Keratinocyte (primary cell): Measurements from ENCODE around the gene TGFBI. TPM values are rescaled to one million over a fixed set of nuclear protein-coding genes. Genes with fewer than 3 reads are reported as not detected.

Source experiments
- DNase-seq: peaks from one replicate; pipeline ENCODE4 v3.0.0-alpha.2; 2011; ENCODE audit warnings: low read depth, missing footprints, low spot score
- FAIRE-seq: peaks from 2 replicates; lab custom pipeline; 2011; peaks lifted over from hg19 to GRCh38; lab: Jason Lieb, UNC
- H2AFZ ChIP-seq: 2 replicates; pipeline ENCODE4 v1.6.0; 2012; ENCODE audit warnings: low read length, control low read depth, inconsistent platforms; ENCODE audit not compliant: control insufficient read depth
- H3K27ac ChIP-seq: 2 replicates; pipeline ENCODE4 v1.5.1; 2011; ENCODE audit warnings: low read length; ENCODE audit not compliant: control insufficient read depth, insufficient read depth
- H3K27me3 ChIP-seq: 3 replicates; pipeline ENCODE4 v1.6.0; 2011; ENCODE audit warnings: low read length; ENCODE audit not compliant: control insufficient read depth, insufficient read depth; ENCODE audit errors: extremely low read depth
- H3K36me3 ChIP-seq, 2 experiments: 2 replicates in 1 of 2; 3 replicates in 1 of 2; pipeline ENCODE4 v1.5.1; 2011; ENCODE audit warnings: low read length in 2 of 2, mild to moderate bottlenecking in 1 of 2; ENCODE audit not compliant: control insufficient read depth in 2 of 2, insufficient read depth in 2 of 2; ENCODE audit errors: extremely low read depth in 1 of 2
- H3K4me1 ChIP-seq: 3 replicates; pipeline ENCODE4 v1.5.1; 2011; ENCODE audit warnings: low read length; ENCODE audit not compliant: control insufficient read depth, insufficient read depth; ENCODE audit errors: extremely low read depth
- H3K4me2 ChIP-seq: 3 replicates; pipeline ENCODE4 v1.6.0; 2011; ENCODE audit warnings: low read depth, low read length; ENCODE audit not compliant: control insufficient read depth, insufficient read depth; ENCODE audit errors: extremely low read depth
- H3K4me3 ChIP-seq, 3 experiments: fragments of 200-600 bp in 1 of 3; sonication (generic) in 1 of 3; 2 replicates in 2 of 3; 3 replicates in 1 of 3; pipeline ENCODE4 v1.5.1; 2011 to 2016; ENCODE audit warnings: low read length in 3 of 3, mild to moderate bottlenecking in 3 of 3, control low read depth in 2 of 3, inconsistent platforms in 1 of 3, low read depth in 1 of 3, mixed read lengths in 1 of 3, mixed run types in 1 of 3, moderate library complexity in 1 of 3; ENCODE audit not compliant: control insufficient read depth in 2 of 3, insufficient read depth in 2 of 3; ENCODE audit errors: extremely low read depth in 1 of 3
- H3K79me2 ChIP-seq: 2 replicates; pipeline ENCODE4 v1.6.0; 2012; ENCODE audit warnings: low read length; ENCODE audit not compliant: control insufficient read depth, insufficient read depth
- H3K9ac ChIP-seq: 3 replicates; pipeline ENCODE4 v1.6.0; 2011; ENCODE audit warnings: low read length; ENCODE audit not compliant: control insufficient read depth, insufficient read depth; ENCODE audit errors: extremely low read depth
- H3K9me1 ChIP-seq: 3 replicates; pipeline ENCODE4 v1.6.0; 2011; ENCODE audit warnings: low read length; ENCODE audit not compliant: control insufficient read depth, insufficient read depth; ENCODE audit errors: extremely low read depth
- H3K9me3 ChIP-seq: 2 replicates; pipeline ENCODE4 v1.5.1; 2012; ENCODE audit warnings: low read depth, low read length; ENCODE audit not compliant: control insufficient read depth
- H4K20me1 ChIP-seq: 3 replicates; pipeline ENCODE4 v1.6.0; 2011; ENCODE audit warnings: low read length; ENCODE audit not compliant: control insufficient read depth, insufficient read depth; ENCODE audit errors: extremely low read depth
- CTCF ChIP-seq, 3 experiments: IDR thresholded peaks in 1 of 3; conservative IDR thresholded peaks in 1 of 3; optimal IDR thresholded peaks in 1 of 3; 2 replicates in 2 of 3; 3 replicates in 1 of 3; pipeline versions ENCODE3 to v1.5.1; 2011; ENCODE audit warnings: low read length in 3 of 3, mild to moderate bottlenecking in 3 of 3, moderate library complexity in 2 of 3, control low read depth in 1 of 3, inconsistent platforms in 1 of 3; ENCODE audit not compliant: insufficient read depth in 2 of 3; ENCODE audit errors: extremely low read depth in 1 of 3
- EZH2 ChIP-seq: IDR thresholded peaks from one replicate; pipeline ENCODE4 v1.6.1; 2012; ENCODE audit warnings: inconsistent platforms, mild to moderate bottlenecking, low read length, moderate library complexity
- dilution Hi-C: fragments of 300-500 bp; cut with MboI; formaldehyde crosslinking; loops from one replicate; pipeline ENCODE4 v1.7.0; 2020; ENCODE audit warnings: low sequenced_read_pairs; ENCODE audit not compliant: extremely low pct_ligation_motif_present
- polyA plus RNA-seq, 5 experiments: library from polyadenylated mRNA; depleted of rRNA in 3 of 5; stranded (reverse) in 3 of 5; stranded (forward) in 1 of 5; unstranded in 1 of 5; fragments of >200 nt; gene quantifications; 1 replicate in 1 of 5; 2 replicates in 3 of 5; 3 replicates in 1 of 5; pipeline versions ENCODE4 v1.2.1 to v1.2.3, GENCODE V29; 2011 to 2012; ENCODE audit warnings: missing spikeins in 2 of 5, low read depth in 1 of 5, low replicate concordance in 1 of 5

TGFBI gene
- polyA plus RNA-seq, 1 donor (not counting 4 experiments of a cell fraction or from before 2014, with no cell fraction given): 270 TPM

GRCh38 chr5:136106351-136107031, 77.7 kb downstream of the TGFBI start:
- Histone ChIP-seq H3K9me1 (no peaks in the 10 kb centered on the region), H3K79me2 (no peaks in the 10 kb centered on the region), H3K9ac (no peak overlapping the region), H3K4me2 (no peak overlapping the region), H3K4me1 (peaks cover 25% of the 10 kb centered on the region), H4K20me1 (no peaks in the 10 kb centered on the region), H3K27me3 (no peaks in the 10 kb centered on the region), H3K4me3 (no peak overlapping the region), H3K9me3 (no peaks in the 10 kb centered on the region), H3K36me3 (no peaks in the 10 kb centered on the region), H3K27ac (no peak overlapping the region), H2AFZ (no peak overlapping the region)
- DNase-seq (no peak), FAIRE-seq (no peak)
- dilution Hi-C loops: no loop called here
- no peak for TF ChIP-seq EZH2
- no peak for TF ChIP-seq CTCF (optimal IDR thresholded peaks at IDR 0.05 in 1 of 3, IDR thresholded peaks at IDR 0.05 in 1 of 3, conservative IDR thresholded peaks at IDR 0.05 in 1 of 3; ENCODE audit: extremely low read depth in 1 of 3, insufficient read depth in 2 of 3, low read length in 3 of 3)

GRCh38 chr5:136108180-136108611, 79.4 kb downstream of the TGFBI start:
- no peaks in the 10 kb centered on the region for H4K20me1 ChIP-seq
- peak overlapping the region; percentile 30 for H3K27ac ChIP-seq
- dilution Hi-C loops: no loop called here
- TF ChIP-seq EZH2 (no peak), CTCF (optimal IDR thresholded peaks at IDR 0.05 in 1 of 3, IDR thresholded peaks at IDR 0.05 in 1 of 3, conservative IDR thresholded peaks at IDR 0.05 in 1 of 3; ENCODE audit: extremely low read depth in 1 of 3, insufficient read depth in 2 of 3, low read length in 3 of 3) (peak in 2 of 3 experiments; percentile 10 to 19)
- no peak overlapping the region for H3K9ac ChIP-seq
- H3K79me2 ChIP-seq: no peaks in the 10 kb centered on the region
- H3K4me1 ChIP-seq: peaks cover 25% of the 10 kb centered on the region
- H2AFZ ChIP-seq: no peak overlapping the region
- no peaks in the 10 kb centered on the region for H3K9me3 ChIP-seq
- no peaks in the 10 kb centered on the region for H3K36me3 ChIP-seq
- no peak for DNase-seq
- FAIRE-seq: peak; percentile 92
- peak overlapping the region; percentile 50 for H3K4me2 ChIP-seq
- H3K27me3 ChIP-seq: no peaks in the 10 kb centered on the region
- H3K9me1 ChIP-seq: no peaks in the 10 kb centered on the region
- H3K4me3 ChIP-seq: no peak overlapping the region
